Dendritic cell treated with granulocyte-macrophage colony-stimulating factor and Interleukin-4, amounts not matched to agents 40 ng/mL and 50 ng/mL, for 4 days (primary cell): Measurements from ENCODE around the gene VWF.

Experiments
- H3K27ac Mint-ChIP-seq: one replicate; pipeline ENCODE4 v1.8.0; 2022; ENCODE audit warnings: mild to moderate bottlenecking, mixed read lengths
- H3K27me3 Mint-ChIP-seq: one replicate; pipeline ENCODE4 v1.8.0; 2022; ENCODE audit warnings: mild to moderate bottlenecking, mixed read lengths
- H3K36me3 Mint-ChIP-seq: one replicate; pipeline ENCODE4 v1.8.0; 2022; ENCODE audit warnings: low read depth, mixed read lengths
- H3K4me1 Mint-ChIP-seq: one replicate; pipeline ENCODE4 v1.8.0; 2022; ENCODE audit warnings: low read depth, mixed read lengths
- H3K4me3 Mint-ChIP-seq: one replicate; pipeline ENCODE4 v1.8.0; 2022; ENCODE audit warnings: mild to moderate bottlenecking, moderate library complexity, mixed read lengths
- H3K9me3 Mint-ChIP-seq: one replicate; pipeline ENCODE4 v1.8.0; 2022; ENCODE audit warnings: mixed read lengths
- intact Hi-C: fragments of 100-400 bp; cut with micrococcal nuclease; formaldehyde crosslinking; loops from one replicate; pipeline ENCODE4 v1.15.0; 2022

The VWF gene

GRCh38 chr12:6042446-6042845 lies 82.0 kb downstream of the VWF start:
- Mint-ChIP-seq H3K27ac (no peak overlapping the region), H3K9me3 (no peaks in the 10 kb centered on the region), H3K36me3 (no peaks in the 10 kb centered on the region), H3K4me1 (peaks cover 12% of the 10 kb centered on the region), H3K4me3 (no peak overlapping the region), H3K27me3 (peaks cover 10% of the 10 kb centered on the region)
- intact Hi-C loops, result no loop called here

GRCh38 chr12:6041891-6042290 lies 82.6 kb downstream of the VWF start:
- H3K36me3 Mint-ChIP-seq, result no peaks in the 10 kb centered on the region
- intact Hi-C loops, result loop anchor here (2.0 kb wide), 1 partner anchor 77 kb away; no protein-coding TSS in a partner anchor
- peaks cover 12% of the 10 kb centered on the region for H3K4me1 Mint-ChIP-seq
- H3K4me3 Mint-ChIP-seq, result no peak overlapping the region
- H3K27ac Mint-ChIP-seq, result no peak overlapping the region
- no peaks in the 10 kb centered on the region for H3K9me3 Mint-ChIP-seq
- H3K27me3 Mint-ChIP-seq, result peaks cover 7% of the 10 kb centered on the region

- H3K4me3 Mint-ChIP-seq, result no peak overlapping the region
- peaks cover 7% of the 10 kb centered on the region for H3K27me3 Mint-ChIP-seq
- intact Hi-C loops, result loop anchor here (1.0 to 2.0 kb wide), 2 partner anchors 53 to 76 kb away; no protein-coding TSS in a partner anchor
- H3K36me3 Mint-ChIP-seq, result no peaks in the 10 kb centered on the region
- H3K27ac Mint-ChIP-seq, result no peak overlapping the region
- peaks cover 12% of the 10 kb centered on the region for H3K4me1 Mint-ChIP-seq
- no peaks in the 10 kb centered on the region for H3K9me3 Mint-ChIP-seq
Measured at GRCh38 chr12:6040815-6041214, 83.7 kb downstream of the VWF start.

- no peak overlapping the region for H3K27ac Mint-ChIP-seq
- H3K4me1 Mint-ChIP-seq, result peaks cover 12% of the 10 kb centered on the region
- no peak overlapping the region for H3K4me3 Mint-ChIP-seq
- no peaks in the 10 kb centered on the region for H3K9me3 Mint-ChIP-seq
- peaks cover 5% of the 10 kb centered on the region for H3K27me3 Mint-ChIP-seq
- intact Hi-C loops, result loop anchor here (1.0 to 2.0 kb wide), 2 partner anchors 52 to 75 kb away; no protein-coding TSS in a partner anchor
- H3K36me3 Mint-ChIP-seq, result no peaks in the 10 kb centered on the region
Measured at GRCh38 chr12:6039894-6040601, 84.4 kb downstream of the VWF start.

- no peak overlapping the region for H3K4me3 Mint-ChIP-seq
- no peaks in the 10 kb centered on the region for H3K36me3 Mint-ChIP-seq
- no peaks in the 10 kb centered on the region for H3K27me3 Mint-ChIP-seq
- no peak overlapping the region for H3K27ac Mint-ChIP-seq
- intact Hi-C loops, result no loop called here
- H3K9me3 Mint-ChIP-seq, result no peaks in the 10 kb centered on the region
- peaks cover 12% of the 10 kb centered on the region for H3K4me1 Mint-ChIP-seq
Measured at GRCh38 chr12:6038160-6038559, 86.3 kb downstream of the VWF start.

GRCh38 chr12:6037459-6037858 lies 87.0 kb downstream of the VWF start:
- H3K27me3 Mint-ChIP-seq, result no peaks in the 10 kb centered on the region
- no peak overlapping the region for H3K4me3 Mint-ChIP-seq
- intact Hi-C loops, result no loop called here
- peaks cover 12% of the 10 kb centered on the region for H3K4me1 Mint-ChIP-seq
- H3K36me3 Mint-ChIP-seq, result no peaks in the 10 kb centered on the region
- H3K27ac Mint-ChIP-seq, result no peak overlapping the region
- no peaks in the 10 kb centered on the region for H3K9me3 Mint-ChIP-seq

GRCh38 chr12:6036509-6036908 lies 88.0 kb downstream of the VWF start:
- Mint-ChIP-seq H3K9me3 (no peaks in the 10 kb centered on the region), H3K27me3 (no peaks in the 10 kb centered on the region), H3K27ac (no peak overlapping the region), H3K36me3 (no peaks in the 10 kb centered on the region), H3K4me1 (peaks cover 12% of the 10 kb centered on the region), H3K4me3 (no peak overlapping the region)
- intact Hi-C loops, result no loop called here

GRCh38 chr12:6034596-6034995 lies 89.9 kb downstream of the VWF start:
- intact Hi-C loops, result no loop called here
- H3K4me3 Mint-ChIP-seq, result no peak overlapping the region
- H3K9me3 Mint-ChIP-seq, result no peaks in the 10 kb centered on the region
- H3K27me3 Mint-ChIP-seq, result no peaks in the 10 kb centered on the region
- no peaks in the 10 kb centered on the region for H3K36me3 Mint-ChIP-seq
- H3K27ac Mint-ChIP-seq, result no peak overlapping the region
- H3K4me1 Mint-ChIP-seq, result no peaks in the 10 kb centered on the region

- Mint-ChIP-seq H3K27ac (no peak overlapping the region), H3K9me3 (no peaks in the 10 kb centered on the region), H3K27me3 (peaks cover 1% of the 10 kb centered on the region), H3K4me1 (no peaks in the 10 kb centered on the region), H3K36me3 (no peaks in the 10 kb centered on the region), H3K4me3 (no peak overlapping the region)
- intact Hi-C loops, result no loop called here
Measured at GRCh38 chr12:6033546-6033945, 90.9 kb downstream of the VWF start.

GRCh38 chr12:6032726-6033125 lies 91.7 kb downstream of the VWF start:
- no peaks in the 10 kb centered on the region for H3K4me1 Mint-ChIP-seq

GRCh38 chr12:6031001-6031400 lies 93.5 kb downstream of the VWF start:
- H3K27me3 Mint-ChIP-seq, result peaks cover 3% of the 10 kb centered on the region
- peaks cover 9% of the 10 kb centered on the region for H3K9me3 Mint-ChIP-seq
- no peaks in the 10 kb centered on the region for H3K4me1 Mint-ChIP-seq
- no peak overlapping the region for H3K27ac Mint-ChIP-seq
- no peaks in the 10 kb centered on the region for H3K36me3 Mint-ChIP-seq
- H3K4me3 Mint-ChIP-seq, result no peak overlapping the region
- intact Hi-C loops, result no loop called here

More at GRCh38 chr12:6032726-6033125, 91.7 kb downstream of the VWF start:
- no peak overlapping the region for H3K4me3 Mint-ChIP-seq
- intact Hi-C loops, result no loop called here
- H3K36me3 Mint-ChIP-seq, result no peaks in the 10 kb centered on the region
- H3K9me3 Mint-ChIP-seq, result peaks cover under 1% of the 10 kb centered on the region
- no peak overlapping the region for H3K27ac Mint-ChIP-seq
- H3K27me3 Mint-ChIP-seq, result peaks cover 1% of the 10 kb centered on the region

- intact Hi-C loops, result no loop called here
- no peak overlapping the region for H3K4me3 Mint-ChIP-seq
- no peak overlapping the region for H3K27ac Mint-ChIP-seq
Measured at GRCh38 chr12:6030081-6030480, 94.4 kb downstream of the VWF start.

GRCh38 chr12:6029401-6029800 lies 95.1 kb downstream of the VWF start:
- H3K9me3 Mint-ChIP-seq, result peaks cover 9% of the 10 kb centered on the region
- no peak overlapping the region for H3K4me3 Mint-ChIP-seq
- H3K4me1 Mint-ChIP-seq, result no peaks in the 10 kb centered on the region
- no peak overlapping the region for H3K27ac Mint-ChIP-seq
- intact Hi-C loops, result no loop called here
- H3K27me3 Mint-ChIP-seq, result peaks cover 3% of the 10 kb centered on the region
- H3K36me3 Mint-ChIP-seq, result no peaks in the 10 kb centered on the region

More at GRCh38 chr12:6030081-6030480, 94.4 kb downstream of the VWF start:
- H3K9me3 Mint-ChIP-seq, result peaks cover 9% of the 10 kb centered on the region
- peaks cover 3% of the 10 kb centered on the region for H3K27me3 Mint-ChIP-seq
- H3K4me1 Mint-ChIP-seq, result no peaks in the 10 kb centered on the region
- H3K36me3 Mint-ChIP-seq, result no peaks in the 10 kb centered on the region

GRCh38 chr12:6026998-6027397 lies 97.5 kb downstream of the VWF start:
- Mint-ChIP-seq H3K4me1 (no peaks in the 10 kb centered on the region), H3K4me3 (no peak overlapping the region), H3K27ac (no peak overlapping the region), H3K9me3 (peaks cover 9% of the 10 kb centered on the region), H3K36me3 (no peaks in the 10 kb centered on the region), H3K27me3 (peaks cover 3% of the 10 kb centered on the region)
- intact Hi-C loops, result no loop called here
